ENCODE data around the gene TMEM178B.
"Not testable (repeated sequence)": the region's sequence is repeated elsewhere in the genome, so short reads cannot be mapped to it uniquely, and the experiment has no call there.

The TMEM178B gene

DNA sequence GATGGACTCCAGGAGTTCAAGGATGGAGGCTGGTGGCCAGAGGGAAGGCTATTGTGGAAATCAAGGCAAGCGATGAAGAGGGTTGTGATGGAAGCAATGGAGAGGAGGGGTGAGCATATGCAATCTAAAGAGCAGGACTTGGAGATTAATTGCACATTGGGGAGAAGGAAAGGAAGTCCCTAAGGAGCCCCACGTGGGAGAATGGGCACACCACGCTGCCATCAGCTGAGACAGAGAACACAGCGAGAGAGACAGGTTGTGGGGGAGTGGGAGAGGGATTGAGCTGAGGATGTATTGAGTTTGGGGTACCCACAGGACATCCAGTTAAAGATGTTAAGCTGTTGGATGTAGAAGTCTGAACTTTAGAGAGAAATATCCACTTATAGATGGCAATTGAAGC lies 73.6 kb downstream of the TMEM178B start:
- no peak for FAIRE-seq

GRCh38 chr7:141150465-141150864 lies 76.6 kb downstream of the TMEM178B start:
- no peak for FAIRE-seq

DNA sequence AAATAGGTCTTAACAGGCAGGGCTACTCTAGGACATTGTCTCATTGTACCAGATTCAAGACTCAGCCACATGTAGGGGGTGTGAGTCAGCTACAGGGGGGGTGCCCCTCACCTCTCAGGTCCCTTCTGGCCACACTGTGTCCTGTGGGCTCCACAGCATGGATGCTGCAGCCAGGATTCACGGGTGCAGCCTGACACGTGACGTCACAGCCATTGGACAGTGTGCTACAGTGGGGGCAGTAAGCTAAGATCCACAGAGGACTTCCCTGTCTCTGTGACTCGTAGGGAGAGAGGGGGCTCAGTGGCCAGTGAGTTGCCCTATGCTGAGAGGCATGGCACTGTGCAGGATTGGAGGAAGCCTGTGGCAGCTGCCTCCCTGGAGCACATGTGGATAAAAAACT lies 77.9 kb downstream of the TMEM178B start:
- no peak for FAIRE-seq

DNA sequence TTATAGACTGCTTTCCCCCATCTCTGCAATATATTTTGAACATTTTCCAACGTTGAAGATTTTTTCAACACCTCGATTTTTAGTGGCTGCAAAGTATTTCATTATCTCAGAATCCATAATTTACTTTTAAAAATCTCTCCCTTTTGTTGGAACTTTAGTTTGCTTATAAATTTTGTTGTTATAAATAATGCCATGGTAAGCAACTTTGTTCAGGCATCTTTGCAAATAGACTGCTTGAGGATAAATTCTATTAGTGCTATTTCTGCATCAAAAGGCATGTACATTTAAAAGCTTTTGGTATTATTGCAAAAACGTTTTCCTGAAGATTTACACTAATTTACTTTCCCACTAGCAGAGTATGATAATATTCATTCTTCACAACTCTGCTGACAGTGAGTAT lies 79.4 kb downstream of the TMEM178B start:
- FAIRE-seq: no peak

DNA sequence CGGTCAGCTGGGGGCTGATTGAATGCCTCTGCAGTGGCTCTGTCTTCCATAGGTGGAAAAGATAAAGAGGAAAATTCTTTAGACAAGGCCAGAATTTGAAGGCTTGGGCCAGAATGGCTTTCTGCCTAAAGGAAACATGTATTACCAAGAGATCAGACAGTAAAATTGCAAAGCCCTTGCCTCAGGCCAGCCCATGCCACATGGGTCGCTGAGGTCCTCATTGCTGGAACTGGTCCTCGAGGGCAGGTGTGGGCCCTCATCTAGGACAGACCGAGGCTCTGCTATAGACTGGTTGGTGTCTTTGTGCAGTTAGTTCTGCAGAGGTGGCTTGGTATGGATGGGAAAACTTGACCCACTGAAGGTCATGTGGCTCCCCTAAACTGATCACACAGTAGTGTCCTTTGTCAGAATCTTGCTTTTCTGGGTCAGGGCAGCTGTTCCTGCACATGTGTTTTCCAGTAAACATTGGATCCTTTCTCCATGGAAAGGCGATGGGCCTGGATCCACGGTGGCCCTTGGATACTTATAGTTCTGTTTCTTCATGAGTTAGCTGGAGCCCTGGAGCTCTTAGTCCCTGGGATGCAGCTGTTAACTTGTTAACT lies 80.4 kb downstream of the TMEM178B start:
- no peak for FAIRE-seq

DNA sequence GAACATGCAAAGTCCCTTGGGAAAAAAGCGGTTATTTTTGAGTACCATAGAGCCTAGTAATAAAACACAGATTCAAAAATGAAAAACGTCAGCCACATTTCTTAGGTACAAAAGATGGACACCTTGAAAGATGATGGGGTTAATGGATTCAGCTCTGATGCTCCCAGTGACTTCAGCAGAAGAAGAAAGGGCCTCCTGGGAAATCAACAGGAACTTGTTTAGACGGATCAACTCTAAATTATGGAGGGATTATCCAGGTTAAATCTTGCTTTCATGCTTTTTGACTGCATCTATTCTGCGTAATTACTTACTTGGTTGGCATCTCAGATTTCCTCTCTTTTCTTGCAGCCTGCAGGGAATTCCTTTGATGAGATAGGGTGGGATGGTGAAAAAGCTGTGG lies 82.5 kb downstream of the TMEM178B start:
- no peak for FAIRE-seq

- FAIRE-seq: no peak
Measured at GRCh38 chr7:141157138-141157765, 83.4 kb downstream of the TMEM178B start.

DNA sequence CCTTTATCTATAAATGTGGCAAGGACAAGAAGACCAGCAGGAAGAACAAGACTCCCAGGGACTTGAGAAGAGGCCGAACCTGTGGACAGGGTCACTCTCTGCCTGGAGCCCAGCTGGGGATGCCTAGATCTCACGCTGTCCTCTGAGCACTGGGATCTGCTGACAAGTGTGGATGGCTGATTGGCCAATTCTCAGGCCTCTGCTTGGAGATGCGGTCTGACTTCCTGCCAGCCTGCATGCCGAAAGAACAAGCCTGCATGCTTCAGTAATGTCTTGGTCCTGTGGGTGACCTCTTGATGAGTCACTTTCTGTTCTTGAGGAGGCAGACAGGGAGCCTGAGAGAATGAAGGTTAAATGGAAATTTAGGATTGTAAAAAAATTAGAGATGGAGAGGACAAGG lies 84.7 kb downstream of the TMEM178B start:
- FAIRE-seq: no peak

DNA sequence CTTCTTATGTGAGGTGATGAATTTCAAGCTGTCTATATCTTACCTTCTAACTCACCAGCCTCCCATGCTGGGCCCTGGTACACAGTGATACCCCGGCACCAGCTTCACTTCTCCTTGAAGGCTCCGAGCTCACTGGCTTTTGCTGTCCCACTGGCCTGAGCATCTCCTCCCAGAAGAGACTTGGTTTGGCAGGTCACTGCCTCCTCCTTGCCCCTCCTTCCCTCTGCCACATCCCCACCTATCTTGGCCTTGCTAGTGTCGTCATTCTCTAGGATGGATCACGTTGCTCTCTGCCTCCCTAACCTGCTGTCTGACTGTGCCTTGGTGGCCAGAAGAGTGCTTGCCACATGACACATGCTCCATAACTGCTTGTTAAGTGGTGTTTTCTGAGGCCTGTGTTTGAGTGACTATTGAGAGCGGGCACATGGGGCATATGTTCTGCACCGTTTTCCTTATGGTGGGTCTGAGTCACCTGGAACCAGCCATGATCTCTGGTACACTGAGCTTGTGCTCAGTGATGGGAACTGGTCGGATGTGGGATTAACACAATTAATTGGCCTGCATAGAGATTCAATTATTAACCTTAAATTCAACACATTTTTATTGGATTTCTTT lies 86.5 kb downstream of the TMEM178B start:
- FAIRE-seq: no peak

DNA sequence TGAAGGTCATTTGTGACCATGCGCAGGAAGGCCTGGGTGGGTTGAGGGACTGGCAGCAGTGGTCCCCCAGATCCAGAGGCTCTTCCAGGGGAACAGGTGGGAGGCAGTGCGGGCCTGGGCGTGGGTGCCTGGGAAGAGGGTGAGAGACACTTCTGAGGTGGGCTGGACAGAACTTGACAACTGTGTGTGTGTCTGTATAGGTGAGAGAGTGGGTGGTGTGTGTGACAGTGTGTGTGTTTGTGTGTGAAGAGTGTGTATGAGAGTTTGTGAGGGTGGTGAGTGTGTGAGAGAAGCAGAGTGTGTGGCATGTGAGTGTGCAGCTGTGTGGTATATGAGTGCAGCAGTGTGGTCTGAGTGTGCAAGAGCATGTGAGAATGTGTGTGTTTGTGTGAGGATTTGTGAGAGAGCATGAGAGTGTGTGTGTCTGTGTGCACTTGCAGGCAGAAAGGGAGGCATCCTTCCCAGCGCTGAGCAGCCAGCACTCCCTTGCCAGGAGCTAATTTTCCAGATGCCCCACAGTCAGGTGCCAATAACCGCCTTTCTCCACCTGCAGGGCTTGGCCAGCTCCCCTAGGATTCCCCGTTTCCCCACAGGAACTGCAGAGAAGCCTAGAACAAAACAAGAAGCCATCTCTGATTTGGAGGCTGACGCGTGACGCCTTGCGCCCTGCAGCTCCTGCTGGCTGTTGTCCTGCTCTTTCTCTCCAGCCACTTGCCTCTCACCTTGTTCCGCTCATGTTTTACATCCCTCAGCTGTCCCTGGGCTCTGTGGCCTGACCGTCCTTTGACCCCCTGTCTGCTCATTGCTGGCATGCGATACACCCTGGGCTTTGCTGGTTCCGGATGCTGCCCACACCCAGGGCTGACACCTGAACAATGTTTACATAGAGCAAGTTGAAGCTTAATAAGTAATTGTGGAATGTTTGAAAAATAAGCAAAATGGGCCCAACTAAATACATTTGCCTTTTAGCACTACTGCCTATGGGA lies 88.0 kb downstream of the TMEM178B start:
- no peak for FAIRE-seq

GRCh38 chr7:141165521-141165920 lies 91.7 kb downstream of the TMEM178B start:
- FAIRE-seq: no peak

GRCh38 chr7:141166926-141167325 lies 93.1 kb downstream of the TMEM178B start:
- no peak for FAIRE-seq

DNA sequence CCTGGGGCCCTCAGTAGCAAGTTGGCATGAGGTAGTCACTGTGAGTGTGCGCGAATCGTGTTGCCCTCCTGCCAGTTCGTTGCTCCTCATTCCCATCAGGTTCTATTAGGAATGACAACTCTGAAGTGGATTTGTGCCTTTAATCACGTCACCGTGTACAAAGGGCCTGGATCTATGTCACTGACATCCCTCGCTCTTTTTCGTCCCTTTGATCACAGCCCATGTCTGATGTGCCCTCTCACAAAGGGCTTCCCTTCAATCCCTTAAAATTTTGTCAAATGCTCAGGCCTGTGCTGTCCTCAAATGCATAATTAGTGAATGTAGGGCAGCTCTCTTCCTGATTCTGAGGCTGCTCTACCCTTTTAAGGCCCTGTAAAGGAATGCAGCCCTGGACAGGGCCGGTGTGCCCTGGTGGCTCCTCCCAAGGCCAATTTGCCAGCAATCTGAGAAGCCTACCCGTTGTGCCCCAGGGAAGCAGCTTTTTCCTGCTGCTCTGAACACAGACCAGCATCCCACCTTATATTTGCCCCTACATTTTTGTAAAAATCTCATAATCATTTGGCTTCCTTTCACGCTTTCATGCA lies 93.6 kb downstream of the TMEM178B start:
- FAIRE-seq: no peak

- not testable (repeated sequence) for FAIRE-seq
Measured at GRCh38 chr7:141169157-141169556, 95.3 kb downstream of the TMEM178B start.

GRCh38 chr7:141175728-141176127 lies 101.9 kb downstream of the TMEM178B start:
- not testable (repeated sequence) for FAIRE-seq

DNA sequence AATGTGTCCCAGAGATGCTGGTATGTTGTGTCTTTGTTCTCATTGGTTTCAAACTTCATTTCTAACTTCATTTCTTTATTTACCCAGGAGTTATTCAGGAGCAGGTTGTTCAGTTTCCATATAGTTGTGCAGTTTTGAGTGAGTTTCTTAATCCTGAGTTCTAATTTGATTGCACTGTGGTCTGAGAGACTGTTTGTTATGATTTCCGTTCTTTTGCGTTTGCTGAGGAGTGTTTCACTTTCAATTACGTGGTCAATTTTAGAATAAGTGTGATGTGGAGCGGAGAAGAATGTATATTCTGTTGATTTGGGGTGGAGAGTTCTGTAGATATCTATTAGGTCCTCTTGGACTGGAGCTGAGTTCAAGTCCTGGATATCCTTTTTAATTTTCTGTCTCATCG lies 103.3 kb downstream of the TMEM178B start:
- not testable (repeated sequence) for FAIRE-seq

- FAIRE-seq: no peak
Measured at GRCh38 chr7:141178486-141179135, 104.7 kb downstream of the TMEM178B start.

GRCh38 chr7:141181812-141182211 lies 107.9 kb downstream of the TMEM178B start:
- no peak for FAIRE-seq

DNA sequence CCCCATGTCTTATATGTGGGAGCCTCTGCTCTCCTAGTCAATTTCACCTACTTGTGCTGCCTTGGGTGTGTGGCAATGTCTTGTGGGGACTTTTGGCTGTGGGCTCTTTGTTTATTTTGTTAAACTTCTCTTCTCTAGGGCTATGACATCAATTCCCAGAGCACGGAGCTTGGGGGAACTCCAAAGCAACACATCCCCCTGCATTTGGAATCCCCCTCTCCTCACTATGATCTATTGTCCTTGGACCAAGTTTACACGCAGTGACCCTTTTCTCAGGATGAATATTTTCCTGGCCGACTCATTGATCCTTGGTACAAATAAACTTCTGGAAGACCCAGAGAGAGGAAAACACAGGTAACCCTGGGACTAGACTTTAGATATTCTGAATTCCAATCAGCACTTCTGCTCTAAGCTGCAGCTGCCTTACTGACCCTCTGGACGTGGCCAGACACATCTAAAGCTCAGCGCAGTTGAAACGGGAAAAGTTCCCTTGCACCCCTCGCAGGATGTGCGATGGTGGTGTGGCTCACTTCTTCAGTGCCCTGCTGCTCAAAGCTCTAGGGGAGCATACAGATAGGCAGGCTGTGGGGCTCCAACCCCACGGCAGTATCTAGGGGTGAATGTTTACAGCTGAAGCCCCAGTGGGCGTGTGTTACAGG lies 110.8 kb downstream of the TMEM178B start:
- FAIRE-seq: no peak

- FAIRE-seq: no peak
Measured at GRCh38 chr7:141185369-141185967, 111.6 kb downstream of the TMEM178B start.

DNA sequence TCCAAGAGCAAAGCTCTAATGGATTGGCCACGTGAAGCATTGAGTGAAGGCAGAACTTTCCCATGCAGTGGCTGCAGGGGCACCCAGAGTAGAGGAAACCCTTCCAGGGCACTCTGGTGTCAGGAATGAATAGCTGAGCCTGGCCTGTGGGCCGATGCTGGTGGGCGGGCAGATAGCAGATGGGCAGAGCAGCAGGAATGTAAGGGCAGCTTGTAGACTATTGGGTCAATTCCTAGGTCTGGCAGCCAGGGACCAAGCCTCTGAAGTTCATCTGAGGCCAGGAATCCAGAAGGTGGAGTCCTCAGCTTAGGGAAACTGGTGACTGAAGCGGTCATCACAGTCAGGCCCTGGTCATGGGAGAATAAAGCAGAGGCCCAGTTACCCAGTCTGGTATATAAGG lies 115.4 kb downstream of the TMEM178B start:
- no peak for FAIRE-seq
